HepG2 (cell line): ENCODE data around the gene KRTAP10-8. TPM values are rescaled to one million over a fixed set of nuclear protein-coding genes. Genes with fewer than 3 reads are reported as not detected.

Source experiments
- ATAC-seq: fragments of 200-7000 bp; cut with Tn5 transposase; 3 replicates; pipeline ENCODE4 v1.9.1; 2020; ENCODE audit warnings: mild to moderate bottlenecking, moderate library complexity
- BruUV-seq: library from RNA; stranded (reverse); fragments of 400-500 nt; replicated peaks from 2 replicates; lab custom pipeline; 2021; lab: Mats Ljungman, UMichigan
- CTCF ChIA-PET: fragments of 300-600 bp; formaldehyde crosslinking; extraction: SDS; loops from one replicate; lab custom pipeline; 2021; ENCODE audit warnings: low total read pairs, inconsistent platforms, low intra/inter-chr PET ratio; lab: Yijun Ruan, JAX
- POLR2A ChIA-PET: fragments of 350-600 bp; sonication (Branson Sonifier 250); formaldehyde crosslinking; loops from one replicate; lab custom pipeline; 2020; ENCODE audit warnings: antibody characterized with exemption, inconsistent platforms; lab: Yijun Ruan, JAX
- DNase-seq: peaks from one replicate; pipeline ENCODE4 v3.0.0-alpha.2; 2015; ENCODE audit warnings: low spot score
- FAIRE-seq: peaks from 3 replicates; lab custom pipeline; 2011; peaks lifted over from hg19 to GRCh38; lab: Jason Lieb, UNC
- H2AFZ ChIP-seq: one replicate; pipeline ENCODE4 v1.6.1; 2011; ENCODE audit warnings: low read length, inconsistent platforms
- H3K27ac ChIP-seq: fragments of 300-600 bp; 3 replicates; pipeline ENCODE4 v1.8.0; 2011; ENCODE audit warnings: mixed run types, mild to moderate bottlenecking, mixed read lengths, low read length, inconsistent platforms; ENCODE audit not compliant: insufficient read depth; ENCODE audit errors: extremely low read length
- H3K27me3 ChIP-seq, 2 experiments: fragments of 200-600 bp in 1 of 2; 2 replicates in 1 of 2; 3 replicates in 1 of 2; pipeline versions ENCODE4 v1.6.0 to v1.8.0; 2011; ENCODE audit warnings: low read length in 2 of 2, mild to moderate bottlenecking in 2 of 2, moderate library complexity in 2 of 2, inconsistent platforms in 1 of 2; ENCODE audit not compliant: insufficient read depth in 2 of 2, control insufficient read depth in 1 of 2
- H3K36me3 ChIP-seq, 2 experiments: fragments of 200-600 bp in 1 of 2; replicated peaks in 1 of 2; 2 replicates in 1 of 2; 3 replicates in 1 of 2; pipeline versions ENCODE4 v1.5.1 to v1.8.0; 2011; ENCODE audit warnings: low read length in 2 of 2, inconsistent platforms in 1 of 2; ENCODE audit not compliant: insufficient read depth in 2 of 2, control insufficient read depth in 1 of 2
- H3K4me1 ChIP-seq: 2 replicates; pipeline ENCODE4 v1.5.1; 2012; ENCODE audit warnings: low read length, inconsistent platforms; ENCODE audit not compliant: insufficient read depth
- H3K4me2 ChIP-seq: 2 replicates; pipeline ENCODE4 v1.6.0; 2011; ENCODE audit warnings: low read depth, low read length, inconsistent platforms
- H3K4me3 ChIP-seq, 3 experiments: fragments of 200-600 bp in 1 of 3; sonication (generic), shearing (Covaris generic) in 1 of 3; replicated peaks in 1 of 3; 2 replicates each; pipeline ENCODE4 v1.5.1; 2011 to 2016; ENCODE audit warnings: low read length in 3 of 3, inconsistent platforms in 2 of 3, low read depth in 2 of 3, mild to moderate bottlenecking in 2 of 3, control low read depth in 1 of 3, mixed read lengths in 1 of 3; ENCODE audit not compliant: insufficient read depth in 1 of 3
- H3K79me2 ChIP-seq: one replicate; pipeline ENCODE4 v1.6.1; 2011; ENCODE audit warnings: low read length, inconsistent platforms; ENCODE audit not compliant: insufficient read depth
- H3K9ac ChIP-seq: 2 replicates; pipeline ENCODE4 v1.6.0; 2011; ENCODE audit warnings: mild to moderate bottlenecking, low read depth, low read length, inconsistent platforms; ENCODE audit not compliant: insufficient read depth
- H3K9me3 ChIP-seq: 2 replicates; pipeline ENCODE4 v1.5.1; 2012; ENCODE audit warnings: mild to moderate bottlenecking, low read length
- H4K20me1 ChIP-seq: 2 replicates; pipeline ENCODE4 v1.6.0; 2011; ENCODE audit warnings: inconsistent platforms, mild to moderate bottlenecking, low read length, moderate library complexity; ENCODE audit not compliant: insufficient read depth
- HES4 ChIP-seq: sonication (generic); formaldehyde crosslinking; IDR thresholded peaks from 2 replicates; pipeline ENCODE4 v1.9.0; 2021; ENCODE audit warnings: mild to moderate bottlenecking, missing genetic modification reagents, borderline replicate concordance
- RARA ChIP-seq: IDR thresholded peaks from 2 replicates; pipeline ENCODE4 v1.6.1; 2016; ENCODE audit warnings: missing genetic modification reagents, missing compliant biosample characterization
- ZFP1 ChIP-seq: IDR thresholded peaks from 2 replicates; pipeline ENCODE4 v1.6.1; 2016
- ZNF672 ChIP-seq: sonication (generic); formaldehyde crosslinking; IDR thresholded peaks from 2 replicates; pipeline ENCODE4 v1.8.1; 2022; ENCODE audit warnings: missing genetic modification reagents
- whole genome bisulfite sequencing: methylation state at CpG from one replicate; pipeline ENCODE4 v1.1.6; 2017; ENCODE audit warnings: low lambda C conversion rate; 5-methylcytosine and 5-hydroxymethylcytosine counted together
- in situ Hi-C: cut with HindIII; loops from 2 replicates; pipeline ENCODE4 v1.10.0; 2017; ENCODE audit warnings: low pct_unique_long_range_greater_than_20kb; ENCODE audit not compliant: extremely low pct_ligation_motif_present
- intact Hi-C: fragments of 100-400 bp; cut with micrococcal nuclease; formaldehyde crosslinking; loops from one replicate; pipeline ENCODE4 v1.10.0; 2022; ENCODE audit not compliant: unreplicated experiment
- polyA plus RNA-seq, 8 experiments: library from polyadenylated mRNA; depleted of rRNA in 3 of 8; stranded (reverse) in 7 of 8; unstranded in 1 of 8; fragments of >200 nt; fragmentation: Illumina TruSeq in 4 of 8; extraction: Trizol in 4 of 8; gene quantifications; 2 replicates each; pipeline versions ENCODE4 v1.2.1 to v1.2.3, GENCODE V29; 2011 to 2016; ENCODE audit warnings: low read depth in 4 of 8, missing spikeins in 1 of 8, mixed read lengths in 1 of 8; ENCODE audit not compliant: insufficient read depth in 1 of 8
- total RNA-seq, 5 experiments: library from RNA; depleted of rRNA; stranded (reverse); fragments of >200 nt; fragmentation: Illumina TruSeq; extraction: Trizol; gene quantifications; 2 replicates each; pipeline ENCODE4 v1.2.3, GENCODE V29; 2016; ENCODE audit warnings: low read depth in 1 of 5
- TF ChIP-seq, protein P1 (sequence below): fragments of 450-650 bp; IDR thresholded peaks from 2 replicates; pipeline ENCODE4 v1.6.1; 2016
- TF ChIP-seq, protein P2 (sequence below): sonication (generic); formaldehyde crosslinking; IDR thresholded peaks from 2 replicates; pipeline ENCODE4 v1.5.1; 2020; ENCODE audit warnings: mild to moderate bottlenecking, missing genetic modification reagents, moderate library complexity
- TF ChIP-seq, protein P3 (sequence below): sonication (generic); formaldehyde crosslinking; IDR thresholded peaks from 2 replicates; pipeline ENCODE4 v1.4.0; 2020; ENCODE audit warnings: missing genetic modification reagents

KRTAP10-8 gene
- total and polyA plus RNA-seq, 2 of the 13 experiments (the other 11 are each of a cell fraction or from before 2014, with no cell fraction given) = not detected

DNA sequence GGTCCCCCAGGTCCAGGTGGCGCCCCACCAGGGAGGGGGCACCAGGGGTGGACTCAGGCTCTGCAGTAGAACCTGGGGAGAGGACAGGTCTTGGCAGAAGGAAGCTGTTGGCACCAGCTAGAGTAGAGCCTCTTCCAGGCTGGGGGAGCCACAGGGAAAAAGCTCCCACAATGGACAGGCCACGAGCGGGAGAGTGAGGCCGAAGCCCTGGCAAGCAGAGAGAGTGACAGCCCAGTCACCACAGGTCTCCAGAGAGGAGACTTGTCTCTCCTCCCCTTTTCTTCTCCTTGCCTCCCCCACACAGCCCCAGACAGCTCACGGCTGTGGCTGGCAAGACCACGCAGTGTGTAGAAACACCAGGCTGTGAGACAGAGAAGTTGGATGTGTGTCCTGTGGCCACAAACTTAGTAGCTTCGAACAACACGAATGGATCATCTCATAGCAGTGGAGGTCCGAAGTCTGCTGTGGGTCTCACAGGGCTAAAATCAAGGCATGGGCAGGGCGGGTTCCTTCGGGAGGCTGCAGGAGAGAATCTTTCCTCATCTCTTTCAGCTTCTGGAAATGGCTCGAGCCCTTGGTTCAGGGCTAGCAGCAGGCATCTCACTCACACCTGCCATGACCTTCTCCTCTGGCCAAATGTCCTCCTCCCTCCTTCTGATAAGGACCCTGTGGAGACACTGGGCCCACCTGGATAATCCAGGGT is 39.2 kb downstream of the KRTAP10-8 start:
- intact Hi-C loops (no loop called here), in situ Hi-C loops (no loop called here)
- Histone ChIP-seq H3K9ac (no peak overlapping the region), H3K27me3 (peaks cover 5 to 40% of the 10 kb centered on the region in 2 experiments; a peak in 4 of 5 replicates), H3K36me3 (no peaks in the 10 kb centered on the region), H3K4me3 (no peak overlapping the region), H2AFZ (no peak overlapping the region), H3K4me2 (no peak overlapping the region), H3K79me2 (no peaks in the 10 kb centered on the region), H3K4me1 (no peaks in the 10 kb centered on the region), H3K27ac (no peak overlapping the region)
- ATAC-seq (no peak), FAIRE-seq (no peak), DNase-seq (no peak)
- ChIA-PET CTCF (no interaction called here), POLR2A (no interaction called here)
- no TSS peak for BruUV-seq
- 43% methylated on average over 5 of the region's 12 CpGs for WGBS
- no peak for TF ChIP-seq ZNF672
- 0 out of 2 replicates have a peak, but pooled peaks have one; percentile 2 for TF ChIP-seq HES4
- TF ChIP-seq, all 625 proteins: peak for 1
- Histone ChIP-seq H4K20me1 (no peaks in the 10 kb centered on the region), H3K9me3 (peaks cover 1% of the 10 kb centered on the region; the same call in 1 of the 2 replicates)

DNA sequence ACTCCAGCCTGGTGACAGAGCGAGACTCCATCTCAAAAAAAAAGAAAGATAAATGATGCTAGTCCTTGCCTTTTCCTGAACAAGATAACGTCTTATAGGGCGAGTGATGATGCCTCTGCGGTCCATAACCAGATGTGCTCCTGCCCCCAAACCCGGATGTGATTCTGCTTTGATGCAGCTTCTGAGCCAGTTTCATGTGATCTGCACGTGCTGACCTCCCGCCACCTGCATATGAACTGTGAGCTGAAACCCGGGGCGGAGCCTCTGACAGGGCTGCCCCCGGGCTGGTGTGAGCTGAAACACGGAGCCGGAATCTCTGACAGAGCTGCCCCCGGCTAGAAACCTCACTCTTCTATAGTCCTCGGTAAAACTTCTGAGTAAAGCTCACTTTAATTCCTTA is 41.2 kb downstream of the KRTAP10-8 start:
- BruUV-seq = no TSS peak
- Histone ChIP-seq H4K20me1 (no peaks in the 10 kb centered on the region), H3K4me1 (no peaks in the 10 kb centered on the region), H3K9me3 (peaks cover 4% of the 10 kb centered on the region; the same call in 1 of the 2 replicates), H3K4me3 (no peak overlapping the region), H3K9ac (no peak overlapping the region), H3K27me3 (peaks cover 3 to 28% of the 10 kb centered on the region in 2 experiments; a peak in 3 of 5 replicates), H3K27ac (no peak overlapping the region), H3K36me3 (no peaks in the 10 kb centered on the region), H3K79me2 (no peaks in the 10 kb centered on the region), H2AFZ (no peak overlapping the region), H3K4me2 (no peak overlapping the region)
- 50% methylated on average over 9 of the region's 14 CpGs for WGBS
- intact Hi-C loops (no loop called here), in situ Hi-C loops (no loop called here)
- POLR2A ChIA-PET = no interaction called here
- DNase-seq = no peak
- FAIRE-seq = no peak
- CTCF ChIA-PET = no interaction called here
- no peak for ATAC-seq
- TF ChIP-seq ZFP1 (CRISPR knock-in tag) = no peak
- TF ChIP-seq, protein P1, sequence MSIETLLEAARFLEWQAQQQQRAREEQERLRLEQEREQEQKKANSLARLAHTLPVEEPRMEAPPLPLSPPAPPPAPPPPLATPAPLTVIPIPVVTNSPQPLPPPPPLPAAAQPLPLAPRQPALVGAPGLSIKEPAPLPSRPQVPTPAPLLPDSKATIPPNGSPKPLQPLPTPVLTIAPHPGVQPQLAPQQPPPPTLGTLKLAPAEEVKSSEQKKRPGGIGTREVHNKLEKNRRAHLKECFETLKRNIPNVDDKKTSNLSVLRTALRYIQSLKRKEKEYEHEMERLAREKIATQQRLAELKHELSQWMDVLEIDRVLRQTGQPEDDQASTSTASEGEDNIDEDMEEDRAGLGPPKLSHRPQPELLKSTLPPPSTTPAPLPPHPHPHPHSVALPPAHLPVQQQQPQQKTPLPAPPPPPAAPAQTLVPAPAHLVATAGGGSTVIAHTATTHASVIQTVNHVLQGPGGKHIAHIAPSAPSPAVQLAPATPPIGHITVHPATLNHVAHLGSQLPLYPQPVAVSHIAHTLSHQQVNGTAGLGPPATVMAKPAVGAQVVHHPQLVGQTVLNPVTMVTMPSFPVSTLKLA = no peak
- TF ChIP-seq, protein P2, sequence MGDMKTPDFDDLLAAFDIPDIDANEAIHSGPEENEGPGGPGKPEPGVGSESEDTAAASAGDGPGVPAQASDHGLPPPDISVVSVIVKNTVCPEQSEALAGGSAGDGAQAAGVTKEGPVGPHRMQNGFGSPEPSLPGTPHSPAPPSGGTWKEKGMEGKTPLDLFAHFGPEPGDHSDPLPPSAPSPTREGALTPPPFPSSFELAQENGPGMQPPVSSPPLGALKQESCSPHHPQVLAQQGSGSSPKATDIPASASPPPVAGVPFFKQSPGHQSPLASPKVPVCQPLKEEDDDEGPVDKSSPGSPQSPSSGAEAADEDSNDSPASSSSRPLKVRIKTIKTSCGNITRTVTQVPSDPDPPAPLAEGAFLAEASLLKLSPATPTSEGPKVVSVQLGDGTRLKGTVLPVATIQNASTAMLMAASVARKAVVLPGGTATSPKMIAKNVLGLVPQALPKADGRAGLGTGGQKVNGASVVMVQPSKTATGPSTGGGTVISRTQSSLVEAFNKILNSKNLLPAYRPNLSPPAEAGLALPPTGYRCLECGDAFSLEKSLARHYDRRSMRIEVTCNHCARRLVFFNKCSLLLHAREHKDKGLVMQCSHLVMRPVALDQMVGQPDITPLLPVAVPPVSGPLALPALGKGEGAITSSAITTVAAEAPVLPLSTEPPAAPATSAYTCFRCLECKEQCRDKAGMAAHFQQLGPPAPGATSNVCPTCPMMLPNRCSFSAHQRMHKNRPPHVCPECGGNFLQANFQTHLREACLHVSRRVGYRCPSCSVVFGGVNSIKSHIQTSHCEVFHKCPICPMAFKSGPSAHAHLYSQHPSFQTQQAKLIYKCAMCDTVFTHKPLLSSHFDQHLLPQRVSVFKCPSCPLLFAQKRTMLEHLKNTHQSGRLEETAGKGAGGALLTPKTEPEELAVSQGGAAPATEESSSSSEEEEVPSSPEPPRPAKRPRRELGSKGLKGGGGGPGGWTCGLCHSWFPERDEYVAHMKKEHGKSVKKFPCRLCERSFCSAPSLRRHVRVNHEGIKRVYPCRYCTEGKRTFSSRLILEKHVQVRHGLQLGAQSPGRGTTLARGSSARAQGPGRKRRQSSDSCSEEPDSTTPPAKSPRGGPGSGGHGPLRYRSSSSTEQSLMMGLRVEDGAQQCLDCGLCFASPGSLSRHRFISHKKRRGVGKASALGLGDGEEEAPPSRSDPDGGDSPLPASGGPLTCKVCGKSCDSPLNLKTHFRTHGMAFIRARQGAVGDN (CRISPR knock-in tag) = peak; percentile 53
- TF ChIP-seq RARA (CRISPR knock-in tag) = peak; percentile 41
- TF ChIP-seq, protein P3, sequence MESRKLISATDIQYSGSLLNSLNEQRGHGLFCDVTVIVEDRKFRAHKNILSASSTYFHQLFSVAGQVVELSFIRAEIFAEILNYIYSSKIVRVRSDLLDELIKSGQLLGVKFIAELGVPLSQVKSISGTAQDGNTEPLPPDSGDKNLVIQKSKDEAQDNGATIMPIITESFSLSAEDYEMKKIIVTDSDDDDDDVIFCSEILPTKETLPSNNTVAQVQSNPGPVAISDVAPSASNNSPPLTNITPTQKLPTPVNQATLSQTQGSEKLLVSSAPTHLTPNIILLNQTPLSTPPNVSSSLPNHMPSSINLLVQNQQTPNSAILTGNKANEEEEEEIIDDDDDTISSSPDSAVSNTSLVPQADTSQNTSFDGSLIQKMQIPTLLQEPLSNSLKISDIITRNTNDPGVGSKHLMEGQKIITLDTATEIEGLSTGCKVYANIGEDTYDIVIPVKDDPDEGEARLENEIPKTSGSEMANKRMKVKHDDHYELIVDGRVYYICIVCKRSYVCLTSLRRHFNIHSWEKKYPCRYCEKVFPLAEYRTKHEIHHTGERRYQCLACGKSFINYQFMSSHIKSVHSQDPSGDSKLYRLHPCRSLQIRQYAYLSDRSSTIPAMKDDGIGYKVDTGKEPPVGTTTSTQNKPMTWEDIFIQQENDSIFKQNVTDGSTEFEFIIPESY (CRISPR knock-in tag) = no peak
